Measurements from ENCODE around the gene RBPJ.

Gene RBPJ

GRCh38 chr4:26365537-26366150 lies 44.8 kb downstream of the RBPJ start:
- no peak overlapping the region for H3K23ac ChIP-seq (ENCODE audit: low read length)
- H3K18ac ChIP-seq (ENCODE audit: low read length), result no peak overlapping the region
- no peak overlapping the region for H3K27ac ChIP-seq (ENCODE audit: low read depth, low read length)
- peaks cover 4% of the 10 kb centered on the region for H3K79me1 ChIP-seq (ENCODE audit: low read length)
- H3K27me3 ChIP-seq (ENCODE audit: insufficient read depth, low read length, poor library complexity), result no peaks in the 10 kb centered on the region
- no peak overlapping the region for H2AK5ac ChIP-seq (ENCODE audit: low read length)
- peaks cover 2% of the 10 kb centered on the region for H3K4me1 ChIP-seq (ENCODE audit: control insufficient read depth, low read depth, low read length)
- no peaks in the 10 kb centered on the region for H3K36me3 ChIP-seq (ENCODE audit: control insufficient read depth, insufficient read depth, low read length)
- peaks cover 45% of the 10 kb centered on the region for H3K79me2 ChIP-seq (ENCODE audit: control insufficient read depth, insufficient read depth, low read length)
- no peak overlapping the region for H2BK5ac ChIP-seq (ENCODE audit: low read length)
- no peak overlapping the region for H3K4me3 ChIP-seq (ENCODE audit: low read length)
- WGBS (ENCODE audit: extremely low coverage, insufficient coverage, low lambda C conversion rate), result no CpG with 5 or more reads among the region's 1 CpG
- no peak overlapping the region for H2BK15ac ChIP-seq (replicated peaks; ENCODE audit: low read depth)
- no peak overlapping the region for H4K8ac ChIP-seq (ENCODE audit: low read depth, low read length)
- no peak overlapping the region for H3K56ac ChIP-seq (ENCODE audit: low read length)
- no peak overlapping the region for H3K9ac ChIP-seq (ENCODE audit: low read length)
- DNase-seq, result no peak
- H2BK120ac ChIP-seq (ENCODE audit: low read depth, low read length), result no peak overlapping the region
- no peak overlapping the region for H4K5ac ChIP-seq (ENCODE audit: low read length)
- H3K4ac ChIP-seq (ENCODE audit: low read depth, low read length), result no peak overlapping the region
- no peak overlapping the region for H3K4me2 ChIP-seq (ENCODE audit: low read length)

GRCh38 chr4:26367811-26368210 lies 47.0 kb downstream of the RBPJ start:
- Histone ChIP-seq H4K8ac (ENCODE audit: low read depth, low read length) (no peak overlapping the region), H2BK120ac (ENCODE audit: low read depth, low read length) (no peak overlapping the region), H4K5ac (ENCODE audit: low read length) (no peak overlapping the region), H3K36me3 (ENCODE audit: control insufficient read depth, insufficient read depth, low read length) (no peaks in the 10 kb centered on the region), H2BK15ac (replicated peaks; ENCODE audit: low read depth) (no peak overlapping the region), H3K23ac (ENCODE audit: low read length) (no peak overlapping the region), H3K9ac (ENCODE audit: low read length) (no peak overlapping the region), H3K79me2 (ENCODE audit: control insufficient read depth, insufficient read depth, low read length) (peaks cover 40% of the 10 kb centered on the region), H3K56ac (ENCODE audit: low read length) (no peak overlapping the region), H3K4ac (ENCODE audit: low read depth, low read length) (no peak overlapping the region), H3K27me3 (ENCODE audit: insufficient read depth, low read length, poor library complexity) (no peaks in the 10 kb centered on the region), H3K4me2 (ENCODE audit: low read length) (no peak overlapping the region), H2AK5ac (ENCODE audit: low read length) (no peak overlapping the region), H3K79me1 (ENCODE audit: low read length) (peaks cover 4% of the 10 kb centered on the region), H2BK5ac (ENCODE audit: low read length) (no peak overlapping the region), H3K18ac (ENCODE audit: low read length) (no peak overlapping the region), H3K27ac (ENCODE audit: low read depth, low read length) (no peak overlapping the region), H3K4me1 (ENCODE audit: control insufficient read depth, low read depth, low read length) (peaks cover 4% of the 10 kb centered on the region), H3K4me3 (ENCODE audit: low read length) (no peak overlapping the region)
- WGBS (ENCODE audit: extremely low coverage, insufficient coverage, low lambda C conversion rate), result no CpG with 5 or more reads among the region's 1 CpG
- no peak for DNase-seq

GRCh38 chr4:26368685-26369084 lies 47.9 kb downstream of the RBPJ start:
- Histone ChIP-seq H2BK15ac (replicated peaks; ENCODE audit: low read depth) (no peak overlapping the region), H3K27me3 (ENCODE audit: insufficient read depth, low read length, poor library complexity) (no peaks in the 10 kb centered on the region), H3K23ac (ENCODE audit: low read length) (no peak overlapping the region), H4K8ac (ENCODE audit: low read depth, low read length) (no peak overlapping the region), H3K79me1 (ENCODE audit: low read length) (peaks cover 6% of the 10 kb centered on the region), H4K5ac (ENCODE audit: low read length) (no peak overlapping the region), H2AK5ac (ENCODE audit: low read length) (no peak overlapping the region), H3K4ac (ENCODE audit: low read depth, low read length) (no peak overlapping the region), H3K4me3 (ENCODE audit: low read length) (no peak overlapping the region), H3K56ac (ENCODE audit: low read length) (no peak overlapping the region), H3K18ac (ENCODE audit: low read length) (no peak overlapping the region), H3K4me1 (ENCODE audit: control insufficient read depth, low read depth, low read length) (peaks cover 4% of the 10 kb centered on the region), H2BK120ac (ENCODE audit: low read depth, low read length) (no peak overlapping the region), H2BK5ac (ENCODE audit: low read length) (no peak overlapping the region), H3K9ac (ENCODE audit: low read length) (no peak overlapping the region), H3K4me2 (ENCODE audit: low read length) (no peak overlapping the region), H3K79me2 (ENCODE audit: control insufficient read depth, insufficient read depth, low read length) (peaks cover 39% of the 10 kb centered on the region), H3K36me3 (ENCODE audit: control insufficient read depth, insufficient read depth, low read length) (no peaks in the 10 kb centered on the region), H3K27ac (ENCODE audit: low read depth, low read length) (no peak overlapping the region)
- DNase-seq, result no peak

DNA sequence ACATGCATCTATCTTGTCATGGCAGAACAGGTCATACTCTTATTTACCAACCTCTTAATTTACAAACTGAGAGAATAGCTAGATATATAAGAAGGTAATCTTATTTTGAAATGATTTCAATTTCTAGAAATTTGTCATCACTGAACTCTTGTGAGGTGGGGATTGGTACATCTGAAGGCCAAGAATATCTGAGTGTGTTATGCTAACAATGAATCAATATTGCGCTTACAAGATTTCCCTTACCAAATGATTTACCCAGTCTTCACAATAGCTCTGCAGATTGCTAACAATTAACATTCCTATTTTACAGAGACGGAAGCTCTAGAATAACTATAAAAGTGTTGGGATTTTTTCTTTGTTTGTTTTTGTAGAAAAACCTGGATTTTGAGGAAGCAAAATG lies 48.3 kb downstream of the RBPJ start:
- Histone ChIP-seq H3K79me1 (ENCODE audit: low read length) (peaks cover 6% of the 10 kb centered on the region), H3K56ac (ENCODE audit: low read length) (no peak overlapping the region), H2BK5ac (ENCODE audit: low read length) (no peak overlapping the region), H4K5ac (ENCODE audit: low read length) (no peak overlapping the region), H3K27me3 (ENCODE audit: insufficient read depth, low read length, poor library complexity) (no peaks in the 10 kb centered on the region), H2BK120ac (ENCODE audit: low read depth, low read length) (no peak overlapping the region), H3K36me3 (ENCODE audit: control insufficient read depth, insufficient read depth, low read length) (no peaks in the 10 kb centered on the region), H3K79me2 (ENCODE audit: control insufficient read depth, insufficient read depth, low read length) (peaks cover 39% of the 10 kb centered on the region), H2AK5ac (ENCODE audit: low read length) (no peak overlapping the region), H3K4ac (ENCODE audit: low read depth, low read length) (no peak overlapping the region), H4K8ac (ENCODE audit: low read depth, low read length) (no peak overlapping the region), H3K4me3 (ENCODE audit: low read length) (no peak overlapping the region), H3K18ac (ENCODE audit: low read length) (no peak overlapping the region), H2BK15ac (replicated peaks; ENCODE audit: low read depth) (no peak overlapping the region), H3K4me1 (ENCODE audit: control insufficient read depth, low read depth, low read length) (peaks cover 4% of the 10 kb centered on the region), H3K27ac (ENCODE audit: low read depth, low read length) (no peak overlapping the region), H3K23ac (ENCODE audit: low read length) (no peak overlapping the region), H3K9ac (ENCODE audit: low read length) (no peak overlapping the region), H3K4me2 (ENCODE audit: low read length) (no peak overlapping the region)
- no peak for DNase-seq
- no CpG with 5 or more reads among the region's 2 CpGs for WGBS (ENCODE audit: extremely low coverage, insufficient coverage, low lambda C conversion rate)

- Histone ChIP-seq H3K56ac (ENCODE audit: low read length) (no peak overlapping the region), H3K4me3 (ENCODE audit: low read length) (no peak overlapping the region), H3K9ac (ENCODE audit: low read length) (no peak overlapping the region), H3K4me2 (ENCODE audit: low read length) (no peak overlapping the region), H3K79me2 (ENCODE audit: control insufficient read depth, insufficient read depth, low read length) (peaks cover 40% of the 10 kb centered on the region), H2AK5ac (ENCODE audit: low read length) (no peak overlapping the region), H4K8ac (ENCODE audit: low read depth, low read length) (peak overlapping the region; percentile 13), H3K79me1 (ENCODE audit: low read length) (peaks cover 6% of the 10 kb centered on the region), H2BK5ac (ENCODE audit: low read length) (no peak overlapping the region), H3K36me3 (ENCODE audit: control insufficient read depth, insufficient read depth, low read length) (no peaks in the 10 kb centered on the region), H3K4ac (ENCODE audit: low read depth, low read length) (no peak overlapping the region), H3K27me3 (ENCODE audit: insufficient read depth, low read length, poor library complexity) (no peaks in the 10 kb centered on the region), H2BK120ac (ENCODE audit: low read depth, low read length) (no peak overlapping the region), H2BK15ac (replicated peaks; ENCODE audit: low read depth) (no peak overlapping the region), H3K27ac (ENCODE audit: low read depth, low read length) (no peak overlapping the region), H3K18ac (ENCODE audit: low read length) (no peak overlapping the region), H4K5ac (ENCODE audit: low read length) (no peak overlapping the region), H3K4me1 (ENCODE audit: control insufficient read depth, low read depth, low read length) (peaks cover 4% of the 10 kb centered on the region), H3K23ac (ENCODE audit: low read length) (no peak overlapping the region)
- DNase-seq, result no peak
Observed at GRCh38 chr4:26369581-26369980, 48.8 kb downstream of the RBPJ start.

GRCh38 chr4:26372076-26372475 lies 51.3 kb downstream of the RBPJ start:
- Histone ChIP-seq H3K27me3 (ENCODE audit: insufficient read depth, low read length, poor library complexity) (no peaks in the 10 kb centered on the region), H3K4me2 (ENCODE audit: low read length) (no peak overlapping the region), H2BK5ac (ENCODE audit: low read length) (no peak overlapping the region), H3K23ac (ENCODE audit: low read length) (no peak overlapping the region), H3K56ac (ENCODE audit: low read length) (no peak overlapping the region), H2AK5ac (ENCODE audit: low read length) (no peak overlapping the region), H3K4me1 (ENCODE audit: control insufficient read depth, low read depth, low read length) (peaks cover 4% of the 10 kb centered on the region), H3K79me2 (ENCODE audit: control insufficient read depth, insufficient read depth, low read length) (peaks cover 47% of the 10 kb centered on the region), H3K27ac (ENCODE audit: low read depth, low read length) (no peak overlapping the region), H3K36me3 (ENCODE audit: control insufficient read depth, insufficient read depth, low read length) (no peaks in the 10 kb centered on the region), H3K79me1 (ENCODE audit: low read length) (peaks cover 8% of the 10 kb centered on the region), H4K8ac (ENCODE audit: low read depth, low read length) (no peak overlapping the region), H2BK120ac (ENCODE audit: low read depth, low read length) (no peak overlapping the region), H4K5ac (ENCODE audit: low read length) (no peak overlapping the region), H3K9ac (ENCODE audit: low read length) (no peak overlapping the region), H3K18ac (ENCODE audit: low read length) (no peak overlapping the region), H3K4me3 (ENCODE audit: low read length) (no peak overlapping the region), H2BK15ac (replicated peaks; ENCODE audit: low read depth) (no peak overlapping the region), H3K4ac (ENCODE audit: low read depth, low read length) (no peak overlapping the region)
- WGBS (ENCODE audit: extremely low coverage, insufficient coverage, low lambda C conversion rate), result no CpG with 5 or more reads among the region's 3 CpGs
- peak; percentile 18 for DNase-seq
